IPS-NIHi7 (cell line): ENCODE measurements around the gene TRIM7.
"Not testable (repeated sequence)": the region's sequence is repeated elsewhere in the genome, so short reads cannot be mapped to it uniquely, and the experiment has no call there.

Experiments used
- DNase-seq: peaks from one replicate; pipeline ENCODE4 v3.0.0; 2012; ENCODE audit warnings: mixed read lengths; ENCODE audit errors: extremely low spot score

The TRIM7 gene

DNA sequence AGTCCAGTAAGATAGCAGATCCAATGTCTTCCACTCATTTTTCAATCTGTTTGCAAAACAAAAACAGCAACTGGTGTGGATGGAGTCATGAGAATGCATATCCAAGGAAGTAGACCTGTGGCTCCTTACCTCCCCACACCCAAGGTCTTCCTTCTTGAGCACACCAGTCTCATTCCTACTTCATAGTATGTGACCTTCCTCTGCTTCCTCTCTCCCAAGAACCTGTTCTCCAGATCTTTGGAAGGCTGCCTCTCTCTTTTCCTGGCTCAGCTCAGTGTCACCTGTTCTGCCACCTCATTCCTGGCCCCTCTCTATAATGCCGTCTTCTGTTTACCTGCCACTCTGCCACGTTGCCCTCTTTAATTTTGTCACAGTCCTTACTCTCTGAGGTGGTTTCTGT, 7.9 kb upstream of the TRIM7 start:
- DNase-seq = no peak

GRCh38 chr5:181212080-181212479, 7.1 kb upstream of the TRIM7 start:
- no peak for DNase-seq

GRCh38 chr5:181211208-181211607, 6.2 kb upstream of the TRIM7 start:
- no peak for DNase-seq

- not testable (repeated sequence) for DNase-seq
These were observed 5.7 kb upstream of the TRIM7 start for GRCh38 chr5:181210698-181211097.

DNA sequence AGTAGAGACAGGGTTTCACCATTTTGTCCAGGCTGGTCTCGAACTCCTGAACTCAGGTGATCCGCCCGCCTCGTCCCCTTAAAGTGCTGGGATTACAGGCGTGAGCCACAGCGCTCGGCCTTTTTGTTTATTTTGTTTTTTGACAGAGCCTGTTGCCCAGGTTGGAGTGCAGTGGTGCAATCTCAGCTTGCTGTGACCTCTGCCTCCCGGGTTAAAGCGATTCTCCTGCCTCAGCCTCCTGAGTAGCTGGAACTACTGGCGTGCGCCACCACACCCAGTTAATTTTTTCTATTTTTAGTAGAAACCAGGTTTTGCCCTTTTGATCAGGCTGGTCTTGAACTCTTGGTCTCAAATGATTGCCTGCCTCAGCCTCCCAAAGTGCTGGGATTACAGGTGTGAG, 5.2 kb upstream of the TRIM7 start:
- not testable (repeated sequence) for DNase-seq

DNA sequence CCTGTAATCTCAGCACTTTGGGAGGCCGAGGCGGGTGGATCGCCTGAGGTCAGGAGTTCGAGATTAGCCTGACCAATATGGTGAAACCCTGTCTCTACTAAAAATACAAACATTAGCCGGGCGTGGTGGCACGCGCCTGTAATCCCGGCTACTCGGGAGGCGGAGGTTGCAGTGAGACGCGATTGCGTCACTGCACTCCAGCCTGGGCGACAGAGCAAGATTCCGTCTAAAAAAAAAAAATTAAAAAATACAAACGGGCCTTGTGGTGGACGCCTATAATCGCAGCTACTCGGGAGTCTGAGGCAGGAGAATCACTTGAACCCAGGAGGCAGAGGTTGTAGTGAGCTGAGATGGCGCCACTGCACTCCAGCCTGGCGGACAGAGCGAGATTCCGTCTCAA, 4.0 kb upstream of the TRIM7 start:
- DNase-seq = not testable (repeated sequence)

DNA sequence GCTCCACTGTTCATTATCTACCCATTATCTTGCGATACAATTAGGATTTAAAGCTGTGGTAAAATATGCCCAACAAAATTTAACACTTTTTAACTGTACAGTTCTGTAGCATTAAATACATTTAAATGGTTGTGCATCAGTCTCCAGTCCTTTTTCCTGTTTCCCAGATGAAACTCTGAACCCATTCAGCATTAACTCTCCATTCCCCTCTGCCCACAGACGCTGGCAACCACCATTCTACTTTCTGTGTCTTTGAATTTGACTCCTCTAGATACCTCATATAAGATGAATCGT, 2.9 kb upstream of the TRIM7 start:
- DNase-seq = no peak

DNA sequence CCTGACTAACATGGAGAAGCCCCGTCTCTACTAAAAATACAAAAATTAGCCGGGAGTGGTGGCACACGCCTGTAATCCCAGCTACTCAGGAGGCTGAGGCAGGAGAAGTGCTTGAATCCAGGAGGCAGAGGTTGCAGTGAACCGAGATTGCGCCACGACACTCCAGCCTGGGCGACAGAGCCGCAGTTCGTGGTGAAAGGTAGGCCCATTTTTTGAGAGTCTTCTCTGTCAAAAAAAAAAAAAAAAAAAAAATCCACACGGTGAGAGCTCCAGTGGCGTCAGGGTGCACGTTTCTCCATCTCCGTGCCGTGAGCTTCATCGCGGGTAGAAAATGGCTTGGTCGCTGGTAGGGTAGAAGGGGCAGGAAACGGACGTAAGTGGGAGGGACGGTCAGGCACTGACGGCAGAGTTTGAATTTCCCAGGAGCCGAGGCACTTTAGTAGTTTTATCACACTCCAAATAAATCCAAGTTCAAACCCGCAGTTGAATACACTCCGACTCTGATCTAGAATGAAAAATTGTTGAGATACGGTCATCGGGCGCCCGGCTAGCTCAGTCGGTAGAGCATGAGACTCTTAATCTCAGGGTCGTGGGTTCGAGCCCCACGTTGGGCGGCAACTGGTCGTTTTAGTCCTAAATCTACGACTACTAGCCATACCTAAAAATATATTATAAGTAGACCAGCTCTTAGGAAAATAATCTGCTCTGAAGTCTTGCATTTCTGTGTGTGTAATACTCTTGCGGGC, 2.4 kb upstream of the TRIM7 start:
- DNase-seq = no peak

- no peak for DNase-seq
These were observed 1.0 kb upstream of the TRIM7 start for GRCh38 chr5:181205761-181206649.

DNA sequence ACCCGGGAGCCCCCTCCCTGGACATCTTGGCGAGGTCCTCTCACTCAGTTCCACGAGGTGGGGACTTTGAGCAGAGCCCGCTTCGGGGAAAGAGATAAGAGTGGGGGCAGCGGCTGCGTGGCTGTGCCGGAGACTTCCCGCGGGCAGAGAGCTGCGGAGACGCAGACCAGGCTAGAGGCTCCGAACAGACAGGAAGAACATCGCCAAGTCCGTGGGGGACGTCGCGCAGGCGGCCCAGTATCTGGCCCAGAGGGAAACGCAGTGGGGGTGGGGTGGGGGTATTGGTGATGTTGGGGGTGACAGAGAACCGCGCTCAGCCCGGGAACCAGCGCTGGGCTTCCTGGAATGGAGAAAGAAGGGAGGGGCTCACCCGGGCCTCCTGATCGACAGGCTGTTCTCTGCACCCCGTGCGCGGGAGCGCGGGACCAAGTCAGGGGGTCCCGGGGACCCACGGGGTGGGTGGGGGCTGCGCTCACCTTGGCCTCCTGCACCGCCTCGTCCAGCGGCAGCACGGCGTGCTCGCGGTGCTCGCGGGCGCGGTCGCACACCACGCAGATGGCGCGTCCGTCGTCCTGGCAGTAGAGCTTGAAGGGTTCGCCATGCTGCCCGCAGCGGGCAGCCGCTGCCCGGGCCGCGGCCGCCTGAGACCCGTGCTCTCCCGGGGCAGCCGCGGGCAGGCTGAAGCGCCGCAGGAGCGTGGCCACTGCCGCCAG, 727 bp downstream of the TRIM7 start:
- no peak for DNase-seq

DNA sequence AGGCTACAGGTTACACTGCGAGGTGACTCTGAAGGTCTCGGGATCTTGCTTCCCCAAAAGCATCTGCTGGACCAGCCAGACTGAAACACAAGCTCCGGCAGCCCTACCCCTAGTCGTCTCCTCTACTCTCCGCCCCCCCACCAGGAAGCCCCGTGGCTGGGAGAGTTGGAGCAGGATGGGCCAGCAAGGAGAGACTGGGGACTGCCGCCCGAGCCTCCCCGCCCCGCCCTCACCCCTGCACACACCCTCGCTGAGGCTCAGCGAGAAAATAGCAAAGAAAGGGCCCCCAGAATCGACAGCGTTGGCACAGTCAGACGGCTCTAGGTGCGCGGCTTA, 1.3 kb downstream of the TRIM7 start:
- no peak for DNase-seq

DNA sequence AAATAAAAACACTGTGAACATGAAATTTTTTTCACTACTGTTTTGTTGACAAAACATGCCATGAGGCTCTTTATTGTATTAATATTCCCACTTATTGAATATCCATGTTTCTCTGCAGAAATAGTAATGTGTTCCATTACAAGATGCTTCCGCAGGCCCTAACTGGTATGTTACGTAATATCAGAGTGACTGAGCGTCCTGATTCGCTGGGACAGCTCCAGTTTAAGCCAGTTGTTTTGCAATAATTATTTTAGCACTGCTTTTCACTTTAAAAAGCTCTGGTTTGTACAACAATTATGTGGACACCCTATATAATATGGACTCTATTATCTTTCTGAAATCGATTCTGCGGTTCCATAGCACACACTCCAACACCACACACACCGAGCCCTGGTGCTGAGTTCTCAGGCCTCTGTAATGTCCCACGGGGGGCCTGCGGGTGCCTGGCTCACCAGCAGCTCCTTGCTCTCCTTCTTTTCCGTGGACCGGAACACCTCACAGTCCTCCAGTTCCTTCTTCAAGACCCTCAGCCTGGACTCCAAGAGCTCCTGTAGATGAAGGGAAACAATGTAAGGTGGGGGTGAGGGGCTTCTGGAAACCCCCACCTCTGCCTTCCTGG, 1.8 kb downstream of the TRIM7 start:
- DNase-seq = no peak

GRCh38 chr5:181200816-181201215, 4.2 kb downstream of the TRIM7 start:
- DNase-seq = no peak

- no peak for DNase-seq
These were observed 4.9 kb downstream of the TRIM7 start for GRCh38 chr5:181199881-181200638.

DNA sequence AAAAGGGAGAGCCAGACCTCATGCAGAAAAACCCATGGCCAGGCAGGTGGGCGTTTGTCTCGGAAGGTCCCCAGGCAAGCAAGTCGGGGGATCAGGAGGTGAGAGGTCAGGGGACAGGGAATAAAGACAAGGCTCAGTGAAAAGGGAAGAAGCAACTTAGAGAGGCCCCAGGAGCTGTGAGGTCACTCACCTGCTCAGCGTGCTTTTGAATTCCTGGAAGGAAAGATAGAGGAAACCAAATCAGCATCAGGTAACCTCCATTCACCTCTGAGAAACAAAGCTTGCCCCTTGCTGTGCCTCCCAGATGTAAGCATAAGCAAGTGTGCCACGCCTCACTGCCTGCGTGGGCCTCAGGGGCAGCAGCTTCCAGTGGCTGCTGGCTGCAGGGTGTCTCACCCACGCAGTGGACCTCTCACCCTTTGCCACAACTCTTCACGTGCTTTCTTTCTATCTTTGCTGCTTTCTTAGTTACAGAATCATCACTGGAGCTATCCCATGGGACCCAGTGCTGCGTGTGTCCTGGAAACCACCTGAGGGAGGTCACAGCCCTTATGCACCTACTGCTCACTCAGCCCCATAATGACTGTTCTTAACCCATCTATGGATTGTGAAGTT, 6.0 kb downstream of the TRIM7 start:
- DNase-seq = no peak

DNA sequence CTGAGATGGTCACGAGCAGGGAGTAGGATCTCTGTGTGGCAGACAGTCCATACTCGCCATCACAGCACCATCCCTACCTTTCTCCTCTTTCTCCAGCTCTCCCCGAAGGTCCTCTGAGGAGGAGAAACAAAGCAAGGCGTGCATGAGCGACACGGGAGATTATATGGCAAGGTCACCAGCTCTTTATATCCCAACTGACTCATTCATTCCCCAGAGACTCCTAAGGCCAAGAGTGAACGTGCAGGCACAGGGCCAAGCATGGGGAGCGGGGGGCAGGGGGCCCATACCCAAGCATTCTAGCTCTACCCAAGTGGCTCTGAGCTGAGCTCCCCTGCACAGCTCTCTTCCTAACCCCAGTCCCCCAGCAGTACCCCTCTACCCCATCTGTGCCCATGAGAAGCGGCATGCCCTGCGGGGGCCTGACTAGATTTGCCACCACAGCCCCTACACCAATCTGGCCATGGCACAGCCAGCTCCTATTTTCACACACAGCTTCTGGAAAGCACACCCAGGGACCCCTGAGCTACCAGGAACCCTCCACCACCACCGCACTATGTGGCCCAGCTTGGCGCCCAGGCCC, 6.8 kb downstream of the TRIM7 start:
- no peak for DNase-seq

GRCh38 chr5:181197326-181197951, 7.6 kb downstream of the TRIM7 start:
- DNase-seq = no peak

DNA sequence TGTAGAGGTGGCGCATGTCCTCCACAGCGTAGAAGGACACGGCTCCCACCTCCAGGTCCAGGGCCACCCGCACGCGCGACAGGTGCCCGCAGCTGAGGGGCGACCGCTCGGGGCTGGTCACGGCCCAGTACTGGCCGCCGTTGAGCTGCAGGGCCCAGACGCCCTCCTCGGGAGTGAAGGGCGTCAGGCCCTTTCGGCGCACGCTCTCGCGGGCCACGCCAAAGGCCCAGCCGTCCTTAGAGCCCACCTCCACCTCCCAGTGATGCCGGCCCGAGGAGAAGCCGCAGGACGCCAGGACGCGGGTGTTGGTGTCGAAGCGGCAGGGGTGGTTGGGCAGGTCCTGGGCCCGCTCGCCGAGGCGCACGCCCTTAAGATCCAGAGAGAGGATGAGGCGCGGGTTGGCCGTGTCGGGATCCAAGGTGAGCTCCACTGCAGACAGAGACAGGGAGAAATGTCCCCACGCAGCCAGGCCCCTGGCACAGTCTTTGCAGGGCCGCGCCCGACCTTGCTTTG, 9.7 kb downstream of the TRIM7 start:
- DNase-seq = no peak

- no peak for DNase-seq
These were observed 10.3 kb downstream of the TRIM7 start for GRCh38 chr5:181194489-181195248.
